BLaER1 treated with 17β-estradiol and CSF1 and Interleukin-3, amounts not matched to agents 10 nM and 100 nM (cell line): ENCODE results near the gene CCDC30.
"Not testable (repeated sequence)": the region's sequence is repeated elsewhere in the genome, so short reads cannot be mapped to it uniquely, and the experiment has no call there.

Experiments
- H3K27ac ChIP-seq, 11 experiments: shearing (Covaris generic); formaldehyde crosslinking; 2 replicates each; pipeline ENCODE4 v1.8.1; 2022
- H3K27me3 ChIP-seq, 11 experiments: shearing (Covaris generic); formaldehyde crosslinking; 2 replicates each; pipeline ENCODE4 v1.8.1; 2022
- H3K36me3 ChIP-seq, 11 experiments: shearing (Covaris generic); formaldehyde crosslinking; 2 replicates each; pipeline ENCODE4 v1.8.1; 2022
- H3K4me1 ChIP-seq, 10 experiments: shearing (Covaris generic); formaldehyde crosslinking; 2 replicates each; pipeline ENCODE4 v1.8.1; 2022
- H3K4me2 ChIP-seq, 11 experiments: shearing (Covaris generic); formaldehyde crosslinking; 2 replicates each; pipeline ENCODE4 v1.8.1; 2022
- H3K4me3 ChIP-seq, 10 experiments: shearing (Covaris generic); formaldehyde crosslinking; 2 replicates each; pipeline ENCODE4 v1.8.1; 2022
- H3K9ac ChIP-seq, 11 experiments: shearing (Covaris generic); formaldehyde crosslinking; 2 replicates each; pipeline ENCODE4 v1.8.1; 2022
- H3K9me3 ChIP-seq, 11 experiments: shearing (Covaris generic); formaldehyde crosslinking; replicated peaks in 1 of 11; 2 replicates each; pipeline ENCODE4 v1.8.1; 2022
- H4K20me1 ChIP-seq, 11 experiments: shearing (Covaris generic); formaldehyde crosslinking; 2 replicates each; pipeline ENCODE4 v1.8.1; 2022
- Cebpa-rat ChIP-seq, 11 experiments: shearing (Covaris generic); IDR thresholded peaks; 2 replicates each; pipeline ENCODE4 v1.8.1; 2022

CCDC30 gene

DNA sequence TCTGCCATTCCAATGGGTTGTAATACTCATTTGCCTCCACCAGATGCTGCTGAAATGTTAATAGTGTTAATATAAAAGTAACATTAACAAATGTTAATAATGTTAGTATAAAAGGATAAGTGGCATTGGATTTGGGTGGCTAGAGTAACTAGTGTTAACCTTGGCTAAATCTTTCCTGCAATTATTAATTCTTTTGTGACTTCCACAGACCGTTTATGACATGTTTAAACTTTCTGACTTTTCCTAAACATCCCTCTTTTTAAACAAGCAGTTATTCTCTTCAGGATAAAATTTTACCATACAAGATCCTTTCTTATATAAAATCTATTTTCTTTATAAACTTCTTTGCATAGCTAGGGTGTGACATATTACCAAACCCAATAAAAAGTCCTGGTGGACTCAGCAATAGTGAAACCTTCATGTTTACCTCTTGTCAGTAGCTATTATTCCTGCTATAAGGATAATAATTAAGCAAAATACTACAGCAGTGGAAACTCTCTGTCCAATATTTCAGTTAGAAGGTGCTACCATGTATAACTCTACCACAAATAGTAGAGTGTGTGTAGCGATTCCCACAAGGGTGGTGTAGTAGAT, 41.5 kb downstream of the CCDC30 start:
- H3K27me3 ChIP-seq = no peaks in the 10 kb centered on the region
- no peak overlapping the region for H3K9ac ChIP-seq
- TF ChIP-seq Cebpa-rat (IDR thresholded peaks at IDR 0.05) = no peak

GRCh38 chr1:42506576-42506975, 43.5 kb downstream of the CCDC30 start:
- Histone ChIP-seq H3K36me3 (peaks cover 19 to 57% (median 37%) of the 10 kb centered on the region in 11 experiments), H3K27ac (no peak overlapping the region), H3K27me3 (no peaks in the 10 kb centered on the region), H3K4me2 (no peak overlapping the region), H3K4me3 (no peak overlapping the region), H3K4me1 (no peaks in the 10 kb centered on the region), H4K20me1 (no peaks in the 10 kb centered on the region), H3K9me3 (peaks cover 68 to 82% (median 73%) of the 10 kb centered on the region in 11 experiments), H3K9ac (no peak overlapping the region)
- TF ChIP-seq Cebpa-rat (IDR thresholded peaks at IDR 0.05) = no peak

More for the DNA sequence above, 41.5 kb downstream of the CCDC30 start:
- peaks cover 19 to 51% (median 31%) of the 10 kb centered on the region in 11 experiments for H3K36me3 ChIP-seq
- H3K27ac ChIP-seq = no peak overlapping the region
- no peaks in the 10 kb centered on the region for H3K4me1 ChIP-seq
- peaks cover 49 to 62% (median 53%) of the 10 kb centered on the region in 11 experiments for H3K9me3 ChIP-seq
- H3K4me2 ChIP-seq = no peak overlapping the region
- H3K4me3 ChIP-seq = no peak overlapping the region
- no peaks in the 10 kb centered on the region for H4K20me1 ChIP-seq

GRCh38 chr1:42511581-42512155, 48.6 kb downstream of the CCDC30 start:
- not testable (repeated sequence) for H3K4me3 ChIP-seq, H3K4me2 ChIP-seq, H4K20me1 ChIP-seq, H3K9ac ChIP-seq, H3K4me1 ChIP-seq, H3K27me3 ChIP-seq, H3K27ac ChIP-seq
- Histone ChIP-seq H3K9me3 (peaks cover 53 to 69% (median 62%) of the 10 kb centered on the region in 11 experiments), H3K36me3 (peaks cover 14 to 36% (median 20%) of the 10 kb centered on the region in 11 experiments; a peak in 13 of 22 replicates)

DNA sequence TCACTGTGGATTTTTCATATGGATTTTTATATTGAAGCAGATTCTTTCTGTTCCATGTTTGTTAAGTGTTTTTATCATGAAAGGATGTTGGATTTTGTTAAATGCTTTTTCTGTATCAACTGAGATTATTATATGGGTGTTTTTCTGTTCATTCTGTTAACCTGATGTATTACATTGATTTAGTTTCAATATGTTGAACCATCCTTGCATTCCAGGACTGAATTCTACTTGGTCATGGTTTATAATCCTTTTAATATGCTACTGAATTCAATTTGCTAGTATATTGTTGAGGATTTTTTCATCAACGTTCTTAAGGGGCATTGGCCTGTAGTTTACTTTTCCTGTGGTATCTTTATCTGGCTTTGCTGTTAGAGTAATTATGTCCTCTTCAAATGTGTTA, 55.8 kb downstream of the CCDC30 start:
- no peak for TF ChIP-seq Cebpa-rat (IDR thresholded peaks at IDR 0.05)
- no peak overlapping the region for H3K9ac ChIP-seq
- H3K4me1 ChIP-seq = no peaks in the 10 kb centered on the region
- H4K20me1 ChIP-seq = no peaks in the 10 kb centered on the region
- no peak overlapping the region for H3K4me2 ChIP-seq
- H3K27ac ChIP-seq = no peak overlapping the region
- H3K36me3 ChIP-seq = peaks cover 0 to 7% (median 0%) of the 10 kb centered on the region in 11 experiments; a peak in 3 of 22 replicates
- no peak overlapping the region for H3K4me3 ChIP-seq
- no peaks in the 10 kb centered on the region for H3K27me3 ChIP-seq
- peaks cover 57 to 79% (median 70%) of the 10 kb centered on the region in 11 experiments for H3K9me3 ChIP-seq

DNA sequence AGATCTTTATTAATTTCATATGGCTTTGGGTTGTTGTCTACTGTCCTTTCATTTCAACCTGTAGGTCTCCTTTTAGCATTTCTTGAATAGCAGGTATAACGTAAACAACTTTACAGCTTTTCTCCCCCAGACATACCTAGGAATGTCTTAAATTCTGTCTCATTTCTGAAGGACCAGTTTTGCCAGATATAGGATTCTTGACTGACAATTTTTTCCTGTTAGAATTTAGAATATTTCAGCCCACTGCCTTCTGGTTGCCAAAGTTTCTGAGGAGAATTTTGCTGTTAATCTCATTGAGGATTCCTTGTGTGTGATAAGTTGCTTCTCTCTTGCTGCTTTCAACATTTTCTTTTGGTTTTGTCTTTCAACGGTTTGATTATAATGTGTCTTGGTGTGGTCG, 60.1 kb downstream of the CCDC30 start:
- no peak for TF ChIP-seq Cebpa-rat (IDR thresholded peaks at IDR 0.05)
- Histone ChIP-seq H3K36me3 (peaks cover 0 to 7% (median 0%) of the 10 kb centered on the region in 11 experiments; a peak in 3 of 22 replicates), H3K4me1 (no peaks in the 10 kb centered on the region), H3K9ac (no peak overlapping the region), H3K4me3 (no peak overlapping the region), H3K4me2 (no peak overlapping the region), H3K27me3 (no peaks in the 10 kb centered on the region), H4K20me1 (no peaks in the 10 kb centered on the region), H3K9me3 (peaks cover 47 to 64% (median 61%) of the 10 kb centered on the region in 11 experiments), H3K27ac (no peak overlapping the region)

- H3K4me2 ChIP-seq = no peak overlapping the region
- H3K27me3 ChIP-seq = no peaks in the 10 kb centered on the region
- TF ChIP-seq Cebpa-rat (IDR thresholded peaks at IDR 0.05) = no peak
- H3K36me3 ChIP-seq = peaks cover 0 to 6% (median 0%) of the 10 kb centered on the region in 11 experiments; a peak in 1 of 22 replicates
- no peak overlapping the region for H3K4me3 ChIP-seq
- H3K9me3 ChIP-seq = peaks cover 35 to 52% (median 50%) of the 10 kb centered on the region in 11 experiments
- peaks cover 0 to 3% (median under 1%) of the 10 kb centered on the region in 10 experiments; a peak in 8 of 20 replicates for H3K4me1 ChIP-seq
- no peak overlapping the region for H3K27ac ChIP-seq
- no peaks in the 10 kb centered on the region for H4K20me1 ChIP-seq
- no peak overlapping the region for H3K9ac ChIP-seq
Measured at GRCh38 chr1:42524330-42524729, 61.2 kb downstream of the CCDC30 start.

DNA sequence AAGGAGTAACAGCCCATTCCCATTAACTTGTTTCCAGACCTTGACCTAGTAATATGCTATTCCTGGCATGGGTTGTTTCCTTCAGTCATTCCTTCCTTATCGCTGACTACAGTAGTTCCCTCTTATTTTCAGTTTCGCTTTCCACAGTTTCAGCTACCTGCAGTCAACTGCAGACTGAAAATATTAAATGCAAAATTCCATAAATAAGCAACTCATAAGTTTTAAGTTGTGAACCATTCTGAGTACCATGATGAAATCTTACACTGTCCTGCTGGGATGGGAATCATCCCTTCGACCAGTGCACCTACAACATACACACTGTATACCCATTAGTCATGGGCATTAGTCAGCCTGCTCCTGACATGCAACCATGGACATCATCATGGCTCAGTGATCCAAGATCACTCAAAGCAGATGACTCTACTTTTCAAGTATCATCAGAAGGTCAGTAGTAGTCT, 66.7 kb downstream of the CCDC30 start:
- peak overlapping the region; percentile 43 to 83 (median 61) for H3K4me2 ChIP-seq
- TF ChIP-seq Cebpa-rat (IDR thresholded peaks at IDR 0.05) = no peak

GRCh38 chr1:42531043-42531442, 68.0 kb downstream of the CCDC30 start:
- no peak for TF ChIP-seq Cebpa-rat (IDR thresholded peaks at IDR 0.05)
- Histone ChIP-seq H3K9ac (no peak overlapping the region), H3K36me3 (no peaks in the 10 kb centered on the region), H3K9me3 (peaks cover 0 to 23% (median 8%) of the 10 kb centered on the region in 11 experiments; a peak in 11 of 22 replicates), H3K27me3 (no peaks in the 10 kb centered on the region), H4K20me1 (no peaks in the 10 kb centered on the region), H3K27ac (no peak overlapping the region), H3K4me1 (peaks cover 6 to 11% (median 8%) of the 10 kb centered on the region in 10 experiments; a peak in 16 of 20 replicates), H3K4me2 (no peak overlapping the region; a peak in 1 of 22 replicates), H3K4me3 (no peak overlapping the region)

More for the DNA sequence above, 66.7 kb downstream of the CCDC30 start:
- Histone ChIP-seq H3K4me3 (peak overlapping the region in 3 of 10 experiments; percentile 0 to 23 (median 9); a peak in 2 of 20 replicates), H3K27ac (no peak overlapping the region), H3K27me3 (no peaks in the 10 kb centered on the region), H3K9ac (no peak overlapping the region), H3K4me1 (peaks cover 6 to 11% (median 8%) of the 10 kb centered on the region in 10 experiments; a peak in 16 of 20 replicates), H4K20me1 (no peaks in the 10 kb centered on the region), H3K36me3 (no peaks in the 10 kb centered on the region), H3K9me3 (peaks cover 0 to 23% (median 8%) of the 10 kb centered on the region in 11 experiments; a peak in 11 of 22 replicates)

DNA sequence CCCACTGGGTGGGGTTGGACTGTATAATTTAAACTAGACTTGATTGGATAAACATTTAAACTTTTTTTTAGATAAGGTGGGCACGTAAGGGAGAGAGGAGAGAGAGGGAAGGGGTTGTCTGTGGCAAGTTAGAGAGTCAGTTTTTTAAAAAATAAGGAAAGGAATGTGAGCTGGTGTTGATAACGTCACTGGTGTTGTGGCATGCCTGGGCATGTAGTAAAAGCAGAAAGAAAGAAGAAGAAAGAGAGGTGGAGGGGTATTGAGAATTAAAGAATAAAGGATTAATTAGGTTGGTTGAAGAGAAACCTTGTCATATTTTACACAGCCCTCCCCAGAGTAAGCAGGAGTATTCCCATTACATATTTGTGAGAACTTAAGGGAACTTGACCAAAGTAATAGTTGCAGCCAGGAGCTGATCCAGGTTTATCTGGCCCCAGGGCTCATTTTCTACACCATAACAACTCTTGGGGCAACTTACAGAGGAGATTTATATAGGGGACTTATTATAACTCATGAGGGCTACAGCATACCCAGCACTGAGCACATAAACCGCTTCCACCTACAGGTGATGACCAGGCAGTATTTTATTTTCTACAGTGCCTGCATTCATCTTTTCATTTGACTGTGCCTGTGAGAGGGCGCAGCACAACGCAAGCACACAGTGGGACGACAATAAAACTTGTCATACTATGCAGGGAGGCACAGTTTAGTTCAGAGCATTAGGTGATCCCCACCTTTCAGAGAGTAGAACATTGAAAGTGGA, 70.2 kb downstream of the CCDC30 start:
- Histone ChIP-seq H3K4me2 (no peak overlapping the region), H3K36me3 (peaks cover 0 to 13% (median 4%) of the 10 kb centered on the region in 11 experiments; a peak in 6 of 22 replicates), H3K27ac (no peak overlapping the region), H3K9ac (no peak overlapping the region), H3K27me3 (no peaks in the 10 kb centered on the region), H3K9me3 (peaks cover 0 to 36% (median 15%) of the 10 kb centered on the region in 11 experiments; a peak in 17 of 22 replicates), H3K4me3 (no peak overlapping the region), H3K4me1 (peaks cover 6 to 11% (median 8%) of the 10 kb centered on the region in 10 experiments; a peak in 16 of 20 replicates), H4K20me1 (no peaks in the 10 kb centered on the region)
- TF ChIP-seq Cebpa-rat (IDR thresholded peaks at IDR 0.05) = no peak
